ENCODE measurements around the gene LDAH. TPM values are rescaled to one million over a fixed set of nuclear protein-coding genes. Genes with fewer than 3 reads are reported as not detected.
A peak's percentile ranks its signal among the peaks of the same experiment; 100 is the strongest.

The LDAH gene
- total and polyA plus RNA-seq, 10 of the 15 experiments (the other 5 are each of a cell fraction or from before 2014, with no cell fraction given), result 17.9 to 44.7 (median 30.0) TPM

DNA sequence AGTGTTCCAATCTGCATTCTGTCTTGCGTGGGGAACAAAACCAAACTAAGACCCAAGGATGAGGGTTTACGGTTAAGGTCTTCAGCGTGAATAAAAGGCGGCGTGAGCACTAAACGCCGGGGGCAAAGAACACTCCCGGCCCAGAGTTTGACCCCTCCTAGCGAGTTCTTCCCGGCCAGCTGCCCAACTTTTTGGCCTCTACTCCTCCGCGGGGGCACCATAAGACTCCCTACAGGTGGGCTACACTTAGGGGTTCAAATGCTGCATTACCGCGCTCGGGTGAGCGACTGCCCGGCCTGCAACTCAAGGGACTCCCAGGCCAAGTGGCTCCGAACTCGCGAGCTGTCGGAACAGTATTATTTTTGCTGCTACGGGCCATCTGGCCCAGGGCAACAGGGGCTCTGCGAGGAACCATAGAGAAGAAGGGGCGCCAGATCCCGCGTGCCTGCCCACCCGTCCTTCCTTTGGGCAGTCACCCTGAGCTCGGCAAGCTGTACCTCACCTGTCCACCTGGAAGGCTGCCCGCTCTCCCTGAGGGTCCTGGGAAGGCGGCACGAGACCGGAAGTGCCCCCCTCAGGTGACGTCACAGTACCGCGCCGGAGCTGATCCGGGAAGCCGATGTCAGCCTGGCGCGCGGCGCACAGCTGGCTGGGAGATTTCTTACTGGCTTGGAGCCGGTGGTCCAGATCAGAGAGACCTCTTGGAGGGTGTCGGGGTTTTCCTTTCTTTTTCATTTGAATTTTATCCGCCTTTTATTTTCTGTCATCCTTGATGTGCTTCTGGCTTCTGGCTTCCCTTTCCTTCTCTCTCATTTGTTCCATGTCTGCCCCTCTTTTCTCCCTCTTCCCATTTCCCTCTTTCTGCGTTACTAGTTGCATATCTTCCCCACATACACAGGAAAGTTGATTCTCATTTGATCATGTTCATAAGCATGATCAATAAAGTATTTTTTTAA is at the start of gene LDAH (continued):
- TF ChIP-seq, protein P1, sequence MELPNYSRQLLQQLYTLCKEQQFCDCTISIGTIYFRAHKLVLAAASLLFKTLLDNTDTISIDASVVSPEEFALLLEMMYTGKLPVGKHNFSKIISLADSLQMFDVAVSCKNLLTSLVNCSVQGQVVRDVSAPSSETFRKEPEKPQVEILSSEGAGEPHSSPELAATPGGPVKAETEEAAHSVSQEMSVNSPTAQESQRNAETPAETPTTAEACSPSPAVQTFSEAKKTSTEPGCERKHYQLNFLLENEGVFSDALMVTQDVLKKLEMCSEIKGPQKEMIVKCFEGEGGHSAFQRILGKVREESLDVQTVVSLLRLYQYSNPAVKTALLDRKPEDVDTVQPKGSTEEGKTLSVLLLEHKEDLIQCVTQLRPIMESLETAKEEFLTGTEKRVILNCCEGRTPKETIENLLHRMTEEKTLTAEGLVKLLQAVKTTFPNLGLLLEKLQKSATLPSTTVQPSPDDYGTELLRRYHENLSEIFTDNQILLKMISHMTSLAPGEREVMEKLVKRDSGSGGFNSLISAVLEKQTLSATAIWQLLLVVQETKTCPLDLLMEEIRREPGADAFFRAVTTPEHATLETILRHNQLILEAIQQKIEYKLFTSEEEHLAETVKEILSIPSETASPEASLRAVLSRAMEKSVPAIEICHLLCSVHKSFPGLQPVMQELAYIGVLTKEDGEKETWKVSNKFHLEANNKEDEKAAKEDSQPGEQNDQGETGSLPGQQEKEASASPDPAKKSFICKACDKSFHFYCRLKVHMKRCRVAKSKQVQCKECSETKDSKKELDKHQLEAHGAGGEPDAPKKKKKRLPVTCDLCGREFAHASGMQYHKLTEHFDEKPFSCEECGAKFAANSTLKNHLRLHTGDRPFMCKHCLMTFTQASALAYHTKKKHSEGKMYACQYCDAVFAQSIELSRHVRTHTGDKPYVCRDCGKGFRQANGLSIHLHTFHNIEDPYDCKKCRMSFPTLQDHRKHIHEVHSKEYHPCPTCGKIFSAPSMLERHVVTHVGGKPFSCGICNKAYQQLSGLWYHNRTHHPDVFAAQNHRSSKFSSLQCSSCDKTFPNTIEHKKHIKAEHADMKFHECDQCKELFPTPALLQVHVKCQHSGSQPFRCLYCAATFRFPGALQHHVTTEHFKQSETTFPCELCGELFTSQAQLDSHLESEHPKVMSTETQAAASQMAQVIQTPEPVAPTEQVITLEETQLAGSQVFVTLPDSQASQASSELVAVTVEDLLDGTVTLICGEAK (IDR thresholded peaks at IDR 0.05; ENCODE audit: borderline replicate concordance), result peak; percentile 92
- TF ChIP-seq SIX5 (IDR thresholded peaks at IDR 0.05; ENCODE audit: low read depth, low read length, severe bottlenecking) (peak; percentile 52), DPF2 (IDR thresholded peaks at IDR 0.05) (peak; percentile 59; the same call in 1 of the 2 replicates), KLF5 (IDR thresholded peaks at IDR 0.05; ENCODE audit: partially characterized antibody) (peak; percentile 61), CHD2 (IDR thresholded peaks at IDR 0.05; ENCODE audit: borderline replicate concordance, low read depth, low read length) (peak; percentile 64), POLR2A (IDR thresholded peaks at IDR 0.05; ENCODE audit: low read depth, low read length) (peak; percentile 87), JUNB (IDR thresholded peaks at IDR 0.05) (no peak), EGR1 (IDR thresholded peaks at IDR 0.05; ENCODE audit: borderline replicate concordance in 1 of 2, low read depth in 2 of 2, low read length in 2 of 2) (0 out of 3 replicates have a peak, but pooled peaks of 1 of the 2 experiments have one; percentile 13), BCL11A (IDR thresholded peaks at IDR 0.05; ENCODE audit: low read depth, low read length) (0 out of 2 replicates have a peak, but pooled peaks have one; percentile 34), NR2C1 (IDR thresholded peaks at IDR 0.05) (peak; percentile 77), NFYB (IDR thresholded peaks at IDR 0.05; ENCODE audit: insufficient read depth, low read depth, low read length) (peak; percentile 74; the same call in 1 of the 2 replicates), POU2F2 (IDR thresholded peaks at IDR 0.05; ENCODE audit: borderline replicate concordance, low read depth, low read length) (peak; percentile 61; the same call in 1 of the 3 replicates), CHD1 (IDR thresholded peaks at IDR 0.05; ENCODE audit: low read depth, low read length) (no peak)
- TF ChIP-seq, protein P2, sequence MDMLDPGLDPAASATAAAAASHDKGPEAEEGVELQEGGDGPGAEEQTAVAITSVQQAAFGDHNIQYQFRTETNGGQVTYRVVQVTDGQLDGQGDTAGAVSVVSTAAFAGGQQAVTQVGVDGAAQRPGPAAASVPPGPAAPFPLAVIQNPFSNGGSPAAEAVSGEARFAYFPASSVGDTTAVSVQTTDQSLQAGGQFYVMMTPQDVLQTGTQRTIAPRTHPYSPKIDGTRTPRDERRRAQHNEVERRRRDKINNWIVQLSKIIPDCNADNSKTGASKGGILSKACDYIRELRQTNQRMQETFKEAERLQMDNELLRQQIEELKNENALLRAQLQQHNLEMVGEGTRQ (IDR thresholded peaks at IDR 0.05; ENCODE audit: borderline replicate concordance, low read depth, low read length), result peak; percentile 60
- TF ChIP-seq, protein P3, sequence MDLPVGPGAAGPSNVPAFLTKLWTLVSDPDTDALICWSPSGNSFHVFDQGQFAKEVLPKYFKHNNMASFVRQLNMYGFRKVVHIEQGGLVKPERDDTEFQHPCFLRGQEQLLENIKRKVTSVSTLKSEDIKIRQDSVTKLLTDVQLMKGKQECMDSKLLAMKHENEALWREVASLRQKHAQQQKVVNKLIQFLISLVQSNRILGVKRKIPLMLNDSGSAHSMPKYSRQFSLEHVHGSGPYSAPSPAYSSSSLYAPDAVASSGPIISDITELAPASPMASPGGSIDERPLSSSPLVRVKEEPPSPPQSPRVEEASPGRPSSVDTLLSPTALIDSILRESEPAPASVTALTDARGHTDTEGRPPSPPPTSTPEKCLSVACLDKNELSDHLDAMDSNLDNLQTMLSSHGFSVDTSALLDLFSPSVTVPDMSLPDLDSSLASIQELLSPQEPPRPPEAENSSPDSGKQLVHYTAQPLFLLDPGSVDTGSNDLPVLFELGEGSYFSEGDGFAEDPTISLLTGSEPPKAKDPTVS (IDR thresholded peaks at IDR 0.05; ENCODE audit: low read depth, low read length), result no peak
- TF ChIP-seq, protein P4, sequence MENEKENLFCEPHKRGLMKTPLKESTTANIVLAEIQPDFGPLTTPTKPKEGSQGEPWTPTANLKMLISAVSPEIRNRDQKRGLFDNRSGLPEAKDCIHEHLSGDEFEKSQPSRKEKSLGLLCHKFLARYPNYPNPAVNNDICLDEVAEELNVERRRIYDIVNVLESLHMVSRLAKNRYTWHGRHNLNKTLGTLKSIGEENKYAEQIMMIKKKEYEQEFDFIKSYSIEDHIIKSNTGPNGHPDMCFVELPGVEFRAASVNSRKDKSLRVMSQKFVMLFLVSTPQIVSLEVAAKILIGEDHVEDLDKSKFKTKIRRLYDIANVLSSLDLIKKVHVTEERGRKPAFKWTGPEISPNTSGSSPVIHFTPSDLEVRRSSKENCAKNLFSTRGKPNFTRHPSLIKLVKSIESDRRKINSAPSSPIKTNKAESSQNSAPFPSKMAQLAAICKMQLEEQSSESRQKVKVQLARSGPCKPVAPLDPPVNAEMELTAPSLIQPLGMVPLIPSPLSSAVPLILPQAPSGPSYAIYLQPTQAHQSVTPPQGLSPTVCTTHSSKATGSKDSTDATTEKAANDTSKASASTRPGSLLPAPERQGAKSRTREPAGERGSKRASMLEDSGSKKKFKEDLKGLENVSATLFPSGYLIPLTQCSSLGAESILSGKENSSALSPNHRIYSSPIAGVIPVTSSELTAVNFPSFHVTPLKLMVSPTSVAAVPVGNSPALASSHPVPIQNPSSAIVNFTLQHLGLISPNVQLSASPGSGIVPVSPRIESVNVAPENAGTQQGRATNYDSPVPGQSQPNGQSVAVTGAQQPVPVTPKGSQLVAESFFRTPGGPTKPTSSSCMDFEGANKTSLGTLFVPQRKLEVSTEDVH (IDR thresholded peaks at IDR 0.05; ENCODE audit: low read depth, partially characterized antibody), result peak; percentile 76
- TF ChIP-seq, protein P5, sequence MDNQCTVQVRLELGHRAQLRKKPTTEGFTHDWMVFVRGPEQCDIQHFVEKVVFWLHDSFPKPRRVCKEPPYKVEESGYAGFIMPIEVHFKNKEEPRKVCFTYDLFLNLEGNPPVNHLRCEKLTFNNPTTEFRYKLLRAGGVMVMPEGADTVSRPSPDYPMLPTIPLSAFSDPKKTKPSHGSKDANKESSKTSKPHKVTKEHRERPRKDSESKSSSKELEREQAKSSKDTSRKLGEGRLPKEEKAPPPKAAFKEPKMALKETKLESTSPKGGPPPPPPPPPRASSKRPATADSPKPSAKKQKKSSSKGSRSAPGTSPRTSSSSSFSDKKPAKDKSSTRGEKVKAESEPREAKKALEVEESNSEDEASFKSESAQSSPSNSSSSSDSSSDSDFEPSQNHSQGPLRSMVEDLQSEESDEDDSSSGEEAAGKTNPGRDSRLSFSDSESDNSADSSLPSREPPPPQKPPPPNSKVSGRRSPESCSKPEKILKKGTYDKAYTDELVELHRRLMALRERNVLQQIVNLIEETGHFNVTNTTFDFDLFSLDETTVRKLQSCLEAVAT (IDR thresholded peaks at IDR 0.05), result peak; percentile 7; the same call in 1 of the 2 replicates

Data from GM12878 (cell line).